Midbrain (tissue), 1 donor: ENCODE measurements around the gene CEP162.
"Not testable (repeated sequence)": the region's sequence is repeated elsewhere in the genome, so short reads cannot be mapped to it uniquely, and the experiment has no call there.

Source experiments
- DNase-seq: peaks from one replicate; lab custom pipeline; 2025; lab: John Stamatoyannopoulos, UW

CEP162 gene

GRCh38 chr6:84086056-84086455 is 141.4 kb downstream of the CEP162 start:
- DNase-seq: no peak

DNA sequence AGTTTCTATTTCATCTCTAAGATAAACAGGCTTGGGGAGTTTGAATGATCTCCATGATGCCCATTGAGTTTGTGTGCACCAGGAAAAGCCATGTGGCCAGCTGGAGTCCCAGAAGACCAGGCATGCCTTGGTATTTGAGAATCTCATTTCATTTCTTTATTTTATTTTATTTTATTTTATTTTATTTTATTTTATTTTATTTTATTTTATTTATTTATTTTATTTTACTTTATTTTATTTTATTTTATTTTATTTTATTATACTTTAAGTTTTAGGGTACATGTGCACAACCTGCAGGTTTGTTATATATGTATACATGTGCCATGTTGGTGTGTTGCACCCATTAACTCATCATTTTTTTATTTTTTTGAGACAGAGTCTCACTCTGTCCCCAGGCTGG is 142.7 kb downstream of the CEP162 start:
- DNase-seq: not testable (repeated sequence)

- DNase-seq: no peak
Observed at GRCh38 chr6:84082689-84083265, 144.7 kb downstream of the CEP162 start.

DNA sequence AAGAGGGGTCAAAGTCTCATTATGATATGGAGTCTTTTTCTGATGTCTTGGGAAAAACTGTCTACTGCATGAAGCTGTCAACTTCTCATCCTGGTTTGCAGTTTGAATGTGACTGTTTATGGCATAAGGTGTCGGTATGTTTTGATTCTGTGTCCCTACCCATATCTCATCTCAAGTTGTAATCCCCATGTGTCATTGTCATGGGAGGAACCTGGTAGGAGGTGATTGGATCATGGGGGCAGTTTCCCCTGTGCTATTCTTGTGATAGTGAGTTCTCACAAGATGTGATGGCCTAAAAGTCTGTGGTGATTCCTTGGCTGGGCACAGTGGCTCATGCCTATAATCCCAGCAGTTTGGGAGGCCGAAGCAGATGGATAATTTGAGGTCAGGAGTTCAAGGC is 146.2 kb downstream of the CEP162 start:
- no peak for DNase-seq

DNA sequence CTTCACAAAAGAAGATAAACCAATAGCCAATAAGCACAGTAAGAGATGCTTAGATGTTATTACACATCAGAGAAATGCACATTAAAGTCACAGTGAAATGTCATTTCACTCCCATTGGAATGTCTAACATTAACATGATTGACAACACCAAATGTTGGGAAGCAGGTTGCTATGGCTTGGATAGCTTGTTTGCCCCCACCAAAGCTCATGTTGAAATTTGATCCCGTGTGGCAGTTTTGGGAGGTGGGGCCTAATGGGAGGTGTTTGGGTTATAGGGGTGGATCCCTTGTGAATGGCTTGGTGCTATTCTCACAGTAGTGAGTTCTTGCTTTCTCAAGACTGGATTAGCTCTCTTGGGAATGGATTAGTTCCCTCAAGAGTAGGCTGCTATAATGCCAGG is 149.1 kb downstream of the CEP162 start:
- DNase-seq: no peak

- no peak for DNase-seq
Observed at GRCh38 chr6:84077645-84078044, 149.8 kb downstream of the CEP162 start.

DNA sequence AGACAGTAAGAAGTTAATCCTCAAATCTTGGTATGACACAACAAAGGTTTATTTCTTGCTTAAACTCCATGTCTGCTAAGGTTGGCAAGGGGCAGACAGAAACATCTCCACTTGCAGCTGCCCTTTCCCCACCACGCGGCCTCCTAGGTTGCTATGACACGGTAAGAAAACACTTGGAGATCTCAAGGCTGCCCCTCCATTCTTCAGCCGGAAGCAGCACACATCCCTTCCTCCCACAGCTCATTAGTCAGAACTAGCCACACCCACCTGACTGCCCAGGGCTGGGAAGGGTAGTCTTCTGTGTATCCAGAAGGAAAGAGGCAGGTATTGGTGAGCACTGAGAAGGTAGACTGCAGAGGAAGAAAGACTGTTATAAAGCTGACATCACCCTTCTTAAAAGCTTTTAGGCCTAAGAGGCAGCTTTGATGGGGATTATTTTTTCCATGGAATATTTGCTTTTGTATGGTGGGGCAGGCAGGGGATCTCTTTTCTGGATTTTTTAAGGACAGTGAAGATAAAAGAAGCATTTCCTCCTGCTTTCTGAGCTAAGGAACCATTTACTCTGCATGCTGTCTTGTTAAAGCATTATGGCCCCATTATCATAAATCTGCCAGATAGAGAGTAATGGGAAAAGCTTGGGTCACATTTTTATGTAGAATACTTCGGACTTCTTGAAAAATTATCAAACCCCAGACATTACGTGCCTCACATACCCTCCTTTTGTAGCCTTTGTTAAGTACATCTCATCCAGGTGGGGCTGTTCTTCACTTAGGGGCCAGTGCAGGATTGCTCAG is 152.3 kb downstream of the CEP162 start:
- DNase-seq: no peak
